ENCODE measurements around the gene NEDD4L.

The NEDD4L gene

GRCh38 chr18:58187674-58188073, 143.6 kb downstream of the NEDD4L start:
- FAIRE-seq = no peak

- FAIRE-seq = no peak
Measured at GRCh38 chr18:58188996-58189395, 145.0 kb downstream of the NEDD4L start.

- no peak for FAIRE-seq
Measured at GRCh38 chr18:58190842-58191530, 147.0 kb downstream of the NEDD4L start.

- no peak for FAIRE-seq
Measured at GRCh38 chr18:58191626-58192025, 147.6 kb downstream of the NEDD4L start.

- no peak for FAIRE-seq
Measured at GRCh38 chr18:58192519-58192918, 148.5 kb downstream of the NEDD4L start.

GRCh38 chr18:58194028-58194427, 150.0 kb downstream of the NEDD4L start:
- FAIRE-seq = no peak

- no peak for FAIRE-seq
Measured at GRCh38 chr18:58195278-58195765, 151.3 kb downstream of the NEDD4L start.

GRCh38 chr18:58196164-58196563, 152.1 kb downstream of the NEDD4L start:
- FAIRE-seq = no peak

GRCh38 chr18:58196881-58197872, 153.2 kb downstream of the NEDD4L start:
- no peak for FAIRE-seq

- FAIRE-seq = no peak
Measured at GRCh38 chr18:58201268-58201667, 157.2 kb downstream of the NEDD4L start.

GRCh38 chr18:58201733-58202730, 158.0 kb downstream of the NEDD4L start:
- no peak for FAIRE-seq

- FAIRE-seq = no peak
Measured at GRCh38 chr18:58204776-58205442, 160.9 kb downstream of the NEDD4L start.

- no peak for FAIRE-seq
Measured at GRCh38 chr18:58205443-58206160, 161.6 kb downstream of the NEDD4L start.

- no peak for FAIRE-seq
Measured at GRCh38 chr18:58207520-58208152, 163.6 kb downstream of the NEDD4L start.

GRCh38 chr18:58208207-58208932, 164.3 kb downstream of the NEDD4L start:
- no peak for FAIRE-seq

GRCh38 chr18:58209326-58209725, 165.3 kb downstream of the NEDD4L start:
- FAIRE-seq = no peak

GRCh38 chr18:58211510-58211909, 167.5 kb downstream of the NEDD4L start:
- FAIRE-seq = no peak

GRCh38 chr18:58212274-58212673, 168.2 kb downstream of the NEDD4L start:
- no peak for FAIRE-seq

GRCh38 chr18:58213440-58213839, 169.4 kb downstream of the NEDD4L start:
- FAIRE-seq = no peak

GRCh38 chr18:58215011-58215410, 171.0 kb downstream of the NEDD4L start:
- FAIRE-seq = peak; percentile 71

Measured in colon (tissue), 2 donors.